ENCODE measurements around the gene LAS1L. TPM values are rescaled to one million over a fixed set of nuclear protein-coding genes. Genes with fewer than 3 reads are reported as not detected.

The LAS1L gene
- total and polyA plus RNA-seq, 9 of the 15 experiments (the other 6 are each of a cell fraction or from before 2014, with no cell fraction given) = 43.3 to 119 (median 86.4) TPM

DNA sequence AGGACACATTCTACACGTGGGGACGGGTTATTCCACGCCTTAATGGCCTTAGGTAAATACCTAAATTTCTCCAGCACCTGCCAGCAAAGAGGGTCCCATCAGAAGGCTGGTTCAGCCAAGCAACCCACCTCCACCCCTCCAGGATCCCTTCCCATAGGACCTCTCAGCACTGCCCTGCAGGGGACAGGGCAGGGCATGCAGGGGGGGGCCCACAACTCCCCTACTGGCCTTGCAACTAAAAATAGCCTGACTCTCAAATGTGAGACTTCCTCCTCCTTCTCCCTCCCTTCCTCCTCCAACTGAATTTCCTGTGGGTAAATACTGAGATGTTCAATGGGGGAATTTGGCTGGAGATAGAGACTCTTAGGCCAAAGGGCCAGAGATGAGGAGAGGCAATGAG, 6.3 kb downstream of the LAS1L start:
- WGBS (ENCODE audit: insufficient coverage, low coverage, missing lambda C conversion rate) = 83% methylated on average over 3 of the region's 3 CpGs
- POLR2A ChIA-PET = interaction anchor here (0.6 kb wide), 1 partner anchor 495 kb away, joined by 3 read pairs; no protein-coding TSS in a partner anchor
- H3K4me1 ChIP-seq (replicated peaks in 1 of 2; ENCODE audit: control insufficient read depth in 2 of 2, insufficient read depth in 2 of 2, low read length in 2 of 2) = peaks cover 0 to 5% of the 10 kb centered on the region in 2 experiments; a peak in 2 of 5 replicates
- peaks cover 15% of the 10 kb centered on the region for H3K79me2 ChIP-seq (ENCODE audit: control insufficient read depth, insufficient read depth, low read length)
- H3K27me3 ChIP-seq (ENCODE audit: control insufficient read depth in 2 of 2, insufficient read depth in 2 of 2, low read length in 2 of 2) = no peaks in the 10 kb centered on the region
- H3K9ac ChIP-seq (ENCODE audit: insufficient read depth in 1 of 2, low read depth in 2 of 2, low read length in 2 of 2) = no peak overlapping the region
- FAIRE-seq = no peak
- DNase-seq (ENCODE audit: extremely low read depth in 1 of 4, low spot score in 3 of 4) = no peak
- H3K4me2 ChIP-seq (ENCODE audit: insufficient read depth, low read length) = no peak overlapping the region
- H3K9me1 ChIP-seq (ENCODE audit: control insufficient read depth, insufficient read depth, low read length) = no peaks in the 10 kb centered on the region
- in situ Hi-C loops (cut with MboI) (no loop called here), intact Hi-C loops (cut with micrococcal nuclease) (no loop called here)
- no peak overlapping the region for H3K4me3 ChIP-seq
- no peak; the same call in 2 of the 3 replicates for ATAC-seq
- TF ChIP-seq ILK (tag; IDR thresholded peaks at IDR 0.05; ENCODE audit: borderline replicate concordance, low read depth) = no peak
- TF ChIP-seq NFIC (IDR thresholded peaks at IDR 0.05) = no peak
- no peaks in the 10 kb centered on the region; the same call in none of the 2 replicates for H4K20me1 ChIP-seq (replicated peaks; ENCODE audit: control insufficient read depth, insufficient read depth, low read length)
- H2AFZ ChIP-seq (ENCODE audit: low read depth, low read length) = no peak overlapping the region
- H3K36me3 ChIP-seq (ENCODE audit: control insufficient read depth, insufficient read depth, low read length) = peaks cover 91% of the 10 kb centered on the region
- H3K9me3 ChIP-seq (replicated peaks; ENCODE audit: control insufficient read depth, insufficient read depth, low read depth, low read length) = no peaks in the 10 kb centered on the region
- no TSS peak for BruUV-seq (replicated peaks)
- no peak overlapping the region for H3K27ac ChIP-seq (ENCODE audit: extremely low read depth, low read depth, low read length)
- CTCF ChIA-PET (ENCODE audit: low intra/inter-chr PET ratio) = no interaction called here

GRCh38 chrX:65524139-65524538, 10.4 kb downstream of the LAS1L start:
- no peaks in the 10 kb centered on the region for H3K4me1 ChIP-seq (replicated peaks in 1 of 2; ENCODE audit: control insufficient read depth in 2 of 2, insufficient read depth in 2 of 2, low read length in 2 of 2)
- ATAC-seq = no peak
- H3K9ac ChIP-seq (ENCODE audit: insufficient read depth in 1 of 2, low read depth in 2 of 2, low read length in 2 of 2) = no peak overlapping the region
- no peak overlapping the region for H2AFZ ChIP-seq (ENCODE audit: low read depth, low read length)
- TSS peak; percentile 24 for BruUV-seq (replicated peaks)
- intact Hi-C loops (cut with micrococcal nuclease) (no loop called here), in situ Hi-C loops (cut with MboI) (no loop called here)
- peaks cover 90% of the 10 kb centered on the region for H3K36me3 ChIP-seq (ENCODE audit: control insufficient read depth, insufficient read depth, low read length)
- TF ChIP-seq TARDBP (IDR thresholded peaks at IDR 0.05) (no peak), CBFB (CRISPR knock-in tag; IDR thresholded peaks at IDR 0.05) (no peak), ZNF280A (IDR thresholded peaks at IDR 0.05; ENCODE audit: low read depth, partially characterized antibody) (no peak), KHSRP (IDR thresholded peaks at IDR 0.05) (no peak), RBM14 (IDR thresholded peaks at IDR 0.05; ENCODE audit: borderline replicate concordance, insufficient read depth, low read depth, low read length) (no peak), ZNF436 (CRISPR knock-in tag; IDR thresholded peaks at IDR 0.05) (no peak), ERF (CRISPR knock-in tag; IDR thresholded peaks at IDR 0.05) (no peak), ZNF785 (CRISPR knock-in tag; IDR thresholded peaks at IDR 0.05) (no peak), SP2 (IDR thresholded peaks at IDR 0.05; ENCODE audit: extremely low read depth, low read depth, low read length, poor library complexity, severe bottlenecking) (no peak)
- H3K4me2 ChIP-seq (ENCODE audit: insufficient read depth, low read length) = no peak overlapping the region
- H3K9me1 ChIP-seq (ENCODE audit: control insufficient read depth, insufficient read depth, low read length) = no peaks in the 10 kb centered on the region
- FAIRE-seq = no peak
- DNase-seq (ENCODE audit: extremely low read depth in 1 of 4, low spot score in 3 of 4) = no peak
- H3K27ac ChIP-seq (ENCODE audit: extremely low read depth, low read depth, low read length) = no peak overlapping the region
- H3K79me2 ChIP-seq (ENCODE audit: control insufficient read depth, insufficient read depth, low read length) = no peaks in the 10 kb centered on the region
- ChIA-PET CTCF (ENCODE audit: low intra/inter-chr PET ratio) (no interaction called here), POLR2A (no interaction called here)
- H3K9me3 ChIP-seq (replicated peaks; ENCODE audit: control insufficient read depth, insufficient read depth, low read depth, low read length) = no peaks in the 10 kb centered on the region
- no peaks in the 10 kb centered on the region; the same call in none of the 2 replicates for H4K20me1 ChIP-seq (replicated peaks; ENCODE audit: control insufficient read depth, insufficient read depth, low read length)
- H3K27me3 ChIP-seq (ENCODE audit: control insufficient read depth in 2 of 2, insufficient read depth in 2 of 2, low read length in 2 of 2) = no peaks in the 10 kb centered on the region
- 100% methylated on average over 4 of the region's 9 CpGs for WGBS (ENCODE audit: insufficient coverage, low coverage, missing lambda C conversion rate)
- H3K4me3 ChIP-seq = no peak overlapping the region
